Calu3 (cell line): Measurements from ENCODE around the gene PARP9. TPM values are rescaled to one million over a fixed set of nuclear protein-coding genes. Genes with fewer than 3 reads are reported as not detected.

Source experiments
- Bru-seq: library from RNA; stranded (reverse); fragments of 400-500 nt; gene quantifications from one replicate; lab custom pipeline; 2021; lab: Mats Ljungman, UMichigan
- BruChase-seq, 2 experiments: library from RNA; stranded (reverse); fragments of 400-500 nt; gene quantifications; one replicate each; lab custom pipeline; 2021; lab: Mats Ljungman, UMichigan
- BruUV-seq: library from RNA; stranded (reverse); fragments of 400-500 nt; replicated peaks from 2 replicates; lab custom pipeline; 2021; lab: Mats Ljungman, UMichigan
- CTCF ChIA-PET: fragments of 300-600 bp; sonication (Branson Sonifier 250); formaldehyde crosslinking; loops from one replicate; lab custom pipeline; 2022; ENCODE audit warnings: antibody characterized with exemption; lab: Charles Lee
- DNase-seq: peaks from one replicate; pipeline ENCODE4 v3.0.0; 2022
- H3K27ac Mint-ChIP-seq: one replicate; pipeline ENCODE4 v1.8.0; 2022; ENCODE audit warnings: mixed read lengths; ENCODE audit not compliant: unreplicated experiment
- H3K27me3 Mint-ChIP-seq: one replicate; pipeline ENCODE4 v1.8.0; 2022; ENCODE audit warnings: mixed read lengths; ENCODE audit not compliant: unreplicated experiment
- H3K36me3 Mint-ChIP-seq: one replicate; pipeline ENCODE4 v1.8.0; 2022; ENCODE audit warnings: mild to moderate bottlenecking, moderate library complexity, mixed read lengths; ENCODE audit not compliant: insufficient read depth, unreplicated experiment
- H3K4me1 Mint-ChIP-seq: one replicate; pipeline ENCODE4 v1.8.0; 2022; ENCODE audit warnings: mild to moderate bottlenecking, low read depth, mixed read lengths; ENCODE audit not compliant: unreplicated experiment
- H3K4me3 Mint-ChIP-seq: one replicate; pipeline ENCODE4 v1.8.0; 2022; ENCODE audit warnings: mild to moderate bottlenecking, low read depth, moderate library complexity, mixed read lengths; ENCODE audit not compliant: unreplicated experiment
- H3K9me3 Mint-ChIP-seq: one replicate; pipeline ENCODE4 v1.8.0; 2022; ENCODE audit warnings: low read depth, mixed read lengths; ENCODE audit not compliant: unreplicated experiment
- intact Hi-C: fragments of 100-400 bp; cut with micrococcal nuclease; formaldehyde crosslinking; loops from one replicate; pipeline ENCODE4 v1.10.0; 2022; ENCODE audit not compliant: unreplicated experiment
- long read RNA-seq: library from polyadenylated mRNA; stranded (forward); transcript quantifications from one replicate; pipeline ENCODE4 v2.0.0, GENCODE V29; 2022
- total RNA-seq: library from RNA; stranded (reverse); gene quantifications from 2 replicates; pipeline ENCODE4 v1.2.3, GENCODE V29; 2022
- TF ChIP-seq, protein P1 (sequence below): fragments of 200-600 bp; IDR thresholded peaks from one replicate; pipeline ENCODE4 v1.8.0; 2022; ENCODE audit warnings: antibody characterized with exemption; ENCODE audit not compliant: unreplicated experiment

PARP9 gene
- total RNA-seq, result 71.2 and 128 TPM in 2 replicates
- percentile 96 among the genes with signal in this experiment for Bru-seq, nascent RNA
- percentile 95 among the genes with signal in this experiment for BruChase-seq, experiment 1, labeled RNA remaining after a 6-hour chase
- percentile 94 among the genes with signal in this experiment for BruChase-seq, experiment 2, labeled RNA remaining after a 2-hour chase
- long read RNA-seq, transcript PARP9-204 (11 exons, 3,040 nt), result major isoform, 20 of 140 reads
- long read RNA-seq, partial matches to known transcripts, result 22 of 140 reads
- long read RNA-seq, other reads (novel, unspliced or antisense), result 94 of 140 reads

- Mint-ChIP-seq H3K36me3 (peaks cover 34% of the 10 kb centered on the region), H3K9me3 (no peaks in the 10 kb centered on the region), H3K27ac (peak within 1 kb of the TSS; percentile 90), H3K4me1 (peaks cover 48% of the 10 kb centered on the region), H3K4me3 (peak within 1 kb of the TSS; percentile 90), H3K27me3 (no peaks in the 10 kb centered on the region)
- TF ChIP-seq, protein P1, sequence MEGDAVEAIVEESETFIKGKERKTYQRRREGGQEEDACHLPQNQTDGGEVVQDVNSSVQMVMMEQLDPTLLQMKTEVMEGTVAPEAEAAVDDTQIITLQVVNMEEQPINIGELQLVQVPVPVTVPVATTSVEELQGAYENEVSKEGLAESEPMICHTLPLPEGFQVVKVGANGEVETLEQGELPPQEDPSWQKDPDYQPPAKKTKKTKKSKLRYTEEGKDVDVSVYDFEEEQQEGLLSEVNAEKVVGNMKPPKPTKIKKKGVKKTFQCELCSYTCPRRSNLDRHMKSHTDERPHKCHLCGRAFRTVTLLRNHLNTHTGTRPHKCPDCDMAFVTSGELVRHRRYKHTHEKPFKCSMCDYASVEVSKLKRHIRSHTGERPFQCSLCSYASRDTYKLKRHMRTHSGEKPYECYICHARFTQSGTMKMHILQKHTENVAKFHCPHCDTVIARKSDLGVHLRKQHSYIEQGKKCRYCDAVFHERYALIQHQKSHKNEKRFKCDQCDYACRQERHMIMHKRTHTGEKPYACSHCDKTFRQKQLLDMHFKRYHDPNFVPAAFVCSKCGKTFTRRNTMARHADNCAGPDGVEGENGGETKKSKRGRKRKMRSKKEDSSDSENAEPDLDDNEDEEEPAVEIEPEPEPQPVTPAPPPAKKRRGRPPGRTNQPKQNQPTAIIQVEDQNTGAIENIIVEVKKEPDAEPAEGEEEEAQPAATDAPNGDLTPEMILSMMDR, result no peak
- peak; percentile 87 for DNase-seq
- no TSS peak for BruUV-seq
- CTCF ChIA-PET, result interaction anchor here (0.8 to 1.0 kb wide), 3 partner anchors 105 to 180 kb away, joined by 3 to 7 read pairs (median 3); partner anchors contain the start of gene FAM162A
- intact Hi-C loops, result loop anchor here (1.0 kb wide), 1 partner anchor 115 kb away; no protein-coding TSS in a partner anchor
Observed at GRCh38 chr3:122564155-122564912, at the start of gene PARP9, which contains the start of gene DTX3L. PARP9 (minus strand) TSS chr3:122564300; CDS start chr3:122559620, 4,680 bp downstream. DTX3L (plus strand) TSS chr3:122564338; CDS start chr3:122564427, 89 bp downstream.

DNA sequence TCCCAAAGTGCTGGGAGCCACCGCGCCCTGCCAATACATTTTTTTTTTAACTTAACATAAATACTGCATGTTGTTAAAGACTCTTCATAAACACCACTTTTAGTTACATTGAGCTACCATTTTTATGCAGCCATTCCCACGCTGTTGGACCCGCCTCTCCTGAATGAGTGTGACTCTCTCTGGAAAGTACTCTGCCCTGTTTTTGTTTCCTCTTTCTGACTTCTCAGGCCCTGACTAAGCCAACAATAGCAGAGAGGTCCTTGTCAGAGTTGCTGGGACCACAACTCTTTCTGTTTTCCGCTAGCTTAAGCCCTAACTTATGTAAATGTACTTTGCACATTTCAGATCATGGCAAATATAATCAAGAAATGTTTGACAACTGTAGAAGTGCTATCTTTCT lies 48.6 kb upstream of the PARP9 start:
- CTCF ChIA-PET, result interaction anchor here (0.6 kb wide), 1 partner anchor 47 kb away, joined by 3 read pairs; no protein-coding TSS in a partner anchor
- Mint-ChIP-seq H3K27ac (no peak overlapping the region), H3K36me3 (no peaks in the 10 kb centered on the region), H3K4me3 (no peak overlapping the region), H3K4me1 (peaks cover 14% of the 10 kb centered on the region), H3K27me3 (no peaks in the 10 kb centered on the region), H3K9me3 (no peaks in the 10 kb centered on the region)
- no peak for DNase-seq
- intact Hi-C loops, result no loop called here
- TF ChIP-seq, protein P1, result no peak
- BruUV-seq, result no TSS peak

DNA sequence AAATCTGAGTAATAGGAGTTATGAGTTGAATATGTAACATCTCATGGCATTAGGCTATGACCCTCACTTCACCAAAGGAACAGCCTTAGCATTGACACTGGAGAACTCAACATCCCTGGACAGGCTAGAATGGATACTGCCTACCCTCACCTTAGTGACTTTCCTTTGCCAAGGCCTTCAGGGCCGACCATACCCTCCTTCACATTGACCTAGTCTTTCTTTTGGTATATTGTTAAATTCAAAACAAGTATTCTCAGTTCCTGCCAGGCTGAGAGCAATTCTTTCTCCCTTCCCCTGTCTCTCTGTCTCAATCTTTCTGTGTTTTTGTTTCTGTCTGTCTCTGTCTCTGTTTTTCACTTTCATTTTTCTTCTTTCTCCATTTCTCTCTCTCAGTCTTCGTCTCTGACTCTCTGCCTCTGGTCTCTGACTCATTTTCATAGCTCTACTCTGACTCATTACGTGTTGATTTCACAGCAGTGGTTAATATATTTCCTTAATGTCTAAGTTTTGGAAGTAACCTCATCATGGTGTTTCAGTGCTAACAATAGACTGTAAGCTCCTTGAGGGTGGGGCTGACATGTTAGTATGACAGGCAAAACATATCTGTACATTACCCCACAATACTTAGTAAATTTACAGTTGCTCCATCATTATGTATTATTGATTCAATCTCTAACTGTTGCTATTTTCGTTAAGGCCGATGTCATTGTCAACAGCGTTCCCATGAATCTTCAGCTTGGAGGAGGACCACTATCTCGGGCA lies 45.9 kb upstream of the PARP9 start:
- H3K27me3 Mint-ChIP-seq, result no peaks in the 10 kb centered on the region
- TSS peak; percentile 52 for BruUV-seq
- peak overlapping the region; percentile 77 for H3K27ac Mint-ChIP-seq
- no peaks in the 10 kb centered on the region for H3K36me3 Mint-ChIP-seq
- peaks cover 18% of the 10 kb centered on the region for H3K4me1 Mint-ChIP-seq
- TF ChIP-seq, protein P1, result no peak
- H3K9me3 Mint-ChIP-seq, result no peaks in the 10 kb centered on the region
- CTCF ChIA-PET, result interaction anchor here (0.7 kb wide), 1 partner anchor 1806 kb away, joined by 3 read pairs; no protein-coding TSS in a partner anchor
- peak overlapping the region; percentile 31 for H3K4me3 Mint-ChIP-seq
- DNase-seq, result peak; percentile 13
- intact Hi-C loops, result no loop called here

GRCh38 chr3:122608916-122609315 lies 44.8 kb upstream of the PARP9 start:
- DNase-seq, result no peak
- Mint-ChIP-seq H3K27me3 (no peaks in the 10 kb centered on the region), H3K4me1 (peaks cover 18% of the 10 kb centered on the region), H3K36me3 (no peaks in the 10 kb centered on the region), H3K27ac (no peak overlapping the region), H3K9me3 (no peaks in the 10 kb centered on the region), H3K4me3 (no peak overlapping the region)
- intact Hi-C loops, result no loop called here
- CTCF ChIA-PET, result no interaction called here
- BruUV-seq, result no TSS peak
- TF ChIP-seq, protein P1, result no peak
